DMS114 treated with DMSO at 0.1 percent for 48 hours (cell line): ENCODE data around the gene TERF2IP.
A peak's percentile ranks its signal among the peaks of the same experiment; 100 is the strongest.

Experiments
- DNase-seq: peaks from one replicate; lab custom pipeline; 2025; ENCODE audit not compliant: unreplicated experiment; lab: John Stamatoyannopoulos, UW

The TERF2IP gene

GRCh38 chr16:75647492-75648264, at the start of gene TERF2IP, which contains the start of gene KARS1:
Gene TERF2IP (plus strand): TSS chr16:75647773. CDS start chr16:75647883, 110 bp downstream.
Gene KARS1 (minus strand): TSS chr16:75647665. CDS start chr16:75647639, 26 bp downstream.
- peak; percentile 90 for DNase-seq

GRCh38 chr16:75599452-75600277, 47.9 kb upstream of the TERF2IP start:
- no peak for DNase-seq

GRCh38 chr16:75603241-75603640, 44.3 kb upstream of the TERF2IP start:
- no peak for DNase-seq

GRCh38 chr16:75606507-75606906, 41.1 kb upstream of the TERF2IP start:
- no peak for DNase-seq

- DNase-seq, result no peak
Observed at GRCh38 chr16:75614066-75614897, 33.3 kb upstream of the TERF2IP start.

GRCh38 chr16:75615619-75616018, 32.0 kb upstream of the TERF2IP start:
- DNase-seq, result no peak

GRCh38 chr16:75616521-75617010, 31.0 kb upstream of the TERF2IP start:
- no peak for DNase-seq

- DNase-seq, result no peak
Observed at GRCh38 chr16:75617121-75617520, 30.5 kb upstream of the TERF2IP start.

- no peak for DNase-seq
Observed at GRCh38 chr16:75618780-75619179, 28.8 kb upstream of the TERF2IP start.

GRCh38 chr16:75620326-75621169, 27.0 kb upstream of the TERF2IP start:
- no peak for DNase-seq

- DNase-seq, result peak; percentile 41
Observed at GRCh38 chr16:75621170-75621477, 26.4 kb upstream of the TERF2IP start.

GRCh38 chr16:75622761-75623605, 24.6 kb upstream of the TERF2IP start, which contains the start of gene ADAT1:
Gene ADAT1 (minus strand): TSS chr16:75623281. CDS start chr16:75620799, 2,482 bp downstream.
- DNase-seq, result peak; percentile 96

- DNase-seq, result no peak
Observed at GRCh38 chr16:75624921-75625334, 22.6 kb upstream of the TERF2IP start.

- DNase-seq, result no peak
Observed at GRCh38 chr16:75626806-75627205, 20.8 kb upstream of the TERF2IP start.

- DNase-seq, result no peak
Observed at GRCh38 chr16:75627851-75628250, 19.7 kb upstream of the TERF2IP start.

GRCh38 chr16:75628351-75628750, 19.2 kb upstream of the TERF2IP start:
- DNase-seq, result no peak

- DNase-seq, result no peak
Observed at GRCh38 chr16:75629132-75629531, 18.4 kb upstream of the TERF2IP start.

GRCh38 chr16:75630052-75630451, 17.5 kb upstream of the TERF2IP start:
- DNase-seq, result no peak

GRCh38 chr16:75632857-75633256, 14.7 kb upstream of the TERF2IP start:
- DNase-seq, result no peak
